PC-3 (cell line): ENCODE data around the gene FH. TPM values are rescaled to one million over a fixed set of nuclear protein-coding genes. Genes with fewer than 3 reads are reported as not detected.

Experiments
- ATAC-seq: fragments of 200-7000 bp; cut with Tn5 transposase; 2 replicates; pipeline ENCODE4 v1.9.1; 2020; ENCODE audit warnings: mild to moderate bottlenecking, moderate library complexity
- BruUV-seq: library from RNA; stranded (reverse); fragments of 400-500 nt; replicated peaks from 2 replicates; lab custom pipeline; 2021; lab: Mats Ljungman, UMichigan
- CTCF ChIA-PET: fragments of 300-600 bp; sonication (Branson Sonifier 250); formaldehyde crosslinking; loops from one replicate; lab custom pipeline; 2022; ENCODE audit warnings: antibody characterized with exemption; lab: Charles Lee
- POLR2A ChIA-PET: fragments of 300-600 bp; sonication (Branson Sonifier 250); formaldehyde crosslinking; loops from one replicate; lab custom pipeline; 2022; ENCODE audit warnings: antibody characterized with exemption; ENCODE audit not compliant: unreplicated experiment; lab: Charles Lee
- DNase-seq: peaks from one replicate; pipeline ENCODE4 v3.0.0-alpha.2; 2015
- H2AFZ ChIP-seq: fragments of 300-600 bp; sonication (generic); 2 replicates; pipeline ENCODE4 v1.6.0; 2016; ENCODE audit warnings: antibody characterized with exemption, low read length
- H3F3A ChIP-seq: fragments of 300-600 bp; sonication (generic); one replicate; pipeline ENCODE4 v1.6.0; 2017; ENCODE audit warnings: antibody characterized with exemption, low read length, control low read depth, mild to moderate bottlenecking; ENCODE audit not compliant: unreplicated experiment
- H3K27ac ChIP-seq: fragments of 300-600 bp; sonication (generic); 2 replicates; pipeline ENCODE4 v1.5.1; 2016; ENCODE audit warnings: mild to moderate bottlenecking, low read length
- H3K27me3 ChIP-seq: fragments of 300-600 bp; sonication (generic); 2 replicates; pipeline ENCODE4 v1.6.1; 2016; ENCODE audit warnings: low read length, mixed read lengths
- H3K36me3 ChIP-seq: fragments of 300-600 bp; sonication (generic); 2 replicates; pipeline ENCODE4 v1.6.1; 2016; ENCODE audit warnings: low read depth, mixed run types, low read length, mixed read lengths
- H3K4me1 ChIP-seq: fragments of 300-600 bp; sonication (generic); 2 replicates; pipeline ENCODE4 v1.5.1; 2016; ENCODE audit warnings: low read length; ENCODE audit not compliant: insufficient read depth
- H3K4me2 ChIP-seq: fragments of 300-600 bp; sonication (generic); 2 replicates; pipeline ENCODE4 v1.6.0; 2016; ENCODE audit warnings: low read length
- H3K4me3 ChIP-seq: fragments of 300-600 bp; sonication (generic); 2 replicates; pipeline ENCODE4 v1.5.1; 2016; ENCODE audit warnings: mild to moderate bottlenecking, low read length, mixed read lengths
- H3K79me2 ChIP-seq: fragments of 300-600 bp; sonication (generic); 2 replicates; pipeline ENCODE4 v1.6.1; 2017; ENCODE audit warnings: low read length, mixed read lengths
- H3K9ac ChIP-seq: fragments of 300-600 bp; sonication (generic); 2 replicates; pipeline ENCODE4 v1.6.0; 2016; ENCODE audit warnings: mild to moderate bottlenecking, low read length
- H3K9me2 ChIP-seq: fragments of 300-600 bp; sonication (generic); replicated peaks from 2 replicates; pipeline ENCODE4 v1.6.1; 2016; ENCODE audit warnings: mixed run types, low read length, mixed read lengths
- H3K9me3 ChIP-seq: fragments of 300-600 bp; sonication (generic); 2 replicates; pipeline ENCODE4 v1.6.1; 2016; ENCODE audit warnings: low read length, mixed read lengths
- H4K20me1 ChIP-seq: fragments of 300-600 bp; sonication (generic); 2 replicates; pipeline ENCODE4 v1.6.1; 2016; ENCODE audit warnings: low read length, mixed read lengths
- CTCF ChIP-seq: fragments of 300-600 bp; sonication (generic); conservative IDR thresholded peaks from 2 replicates; pipeline ENCODE4 v1.5.1; 2017; ENCODE audit warnings: antibody characterized with exemption, low read depth, mild to moderate bottlenecking, low read length
- EZH2 ChIP-seq: fragments of 300-600 bp; sonication (generic); IDR thresholded peaks from one replicate; pipeline ENCODE4 v1.6.1; 2017; ENCODE audit warnings: antibody characterized with exemption, mild to moderate bottlenecking, low read length; ENCODE audit not compliant: unreplicated experiment
- EZH2phosphoT487 ChIP-seq: fragments of 300-600 bp; sonication (generic); IDR thresholded peaks from 2 replicates; pipeline ENCODE4 v1.6.1; 2018; ENCODE audit warnings: mild to moderate bottlenecking, antibody characterized with exemption, low read length, borderline replicate concordance
- intact Hi-C: fragments of 100-400 bp; cut with micrococcal nuclease; formaldehyde crosslinking; loops from 2 replicates; pipeline ENCODE4 v1.9.0; 2023
- total RNA-seq: library from RNA; depleted of rRNA; stranded (reverse); fragments of >200 nt; gene quantifications from 2 replicates; pipeline ENCODE4 v1.2.3, GENCODE V29; 2014

FH gene
- total RNA-seq, 1 experiment from 2014 or later = 201 TPM

- no peaks in the 10 kb centered on the region for H3K27me3 ChIP-seq
- no peak overlapping the region for H3K9ac ChIP-seq
- H3K9me2 ChIP-seq = no peaks in the 10 kb centered on the region
- no peaks in the 10 kb centered on the region for H3K36me3 ChIP-seq
- H3K79me2 ChIP-seq = no peaks in the 10 kb centered on the region
- no peak for DNase-seq
- no peak overlapping the region for H3K4me3 ChIP-seq
- no peaks in the 10 kb centered on the region for H3K9me3 ChIP-seq
- ChIA-PET CTCF (interaction anchor here (0.6 kb wide), 1 partner anchor 1331 kb away, joined by 3 read pairs; no protein-coding TSS in a partner anchor), POLR2A (no interaction called here)
- no peak for TF ChIP-seq EZH2phosphoT487
- no peaks in the 10 kb centered on the region for H4K20me1 ChIP-seq
- H2AFZ ChIP-seq = no peak overlapping the region
- no peak overlapping the region for H3K27ac ChIP-seq
- H3K4me2 ChIP-seq = no peak overlapping the region
- no peak for ATAC-seq
- BruUV-seq = no TSS peak
- H3K4me1 ChIP-seq = peaks cover 32% of the 10 kb centered on the region
- intact Hi-C loops = loop anchor here (5.0 kb wide), 1 partner anchor 601 kb away; no protein-coding TSS in a partner anchor
- H3F3A ChIP-seq = no peaks in the 10 kb centered on the region
Observed at GRCh38 chr1:241488739-241489138, 30.8 kb downstream of the FH start.

GRCh38 chr1:241485554-241485992 lies 34.0 kb downstream of the FH start:
- POLR2A ChIA-PET = no interaction called here
- CTCF ChIA-PET = interaction anchor here (0.6 kb wide), 3 partner anchors 175 to 504 kb away, joined by 3 to 4 read pairs (median 3); no protein-coding TSS in a partner anchor
- H3K9ac ChIP-seq = no peak overlapping the region
- no peak overlapping the region for H3K4me3 ChIP-seq
- no peaks in the 10 kb centered on the region for H3K79me2 ChIP-seq
- H3K36me3 ChIP-seq = no peaks in the 10 kb centered on the region
- intact Hi-C loops = loop anchor here (2.0 to 5.0 kb wide), 2 partner anchors 519 to 598 kb away; no protein-coding TSS in a partner anchor
- ATAC-seq (peak; percentile 18; the same call in 1 of the 2 replicates), DNase-seq (peak; percentile 73)
- no peak overlapping the region for H2AFZ ChIP-seq
- H3K4me2 ChIP-seq = peak overlapping the region; percentile 10
- peaks cover 11% of the 10 kb centered on the region for H3F3A ChIP-seq
- no peaks in the 10 kb centered on the region for H3K27me3 ChIP-seq
- H4K20me1 ChIP-seq = no peaks in the 10 kb centered on the region
- BruUV-seq = no TSS peak
- no peaks in the 10 kb centered on the region for H3K9me2 ChIP-seq
- TF ChIP-seq CTCF (peak; percentile 97), EZH2 (no peak)
- H3K4me1 ChIP-seq = peaks cover 58% of the 10 kb centered on the region
- H3K27ac ChIP-seq = no peak overlapping the region; the same call in 1 of the 2 replicates
- no peaks in the 10 kb centered on the region for H3K9me3 ChIP-seq

- peak; percentile 49 for DNase-seq
- Histone ChIP-seq H3K36me3 (no peaks in the 10 kb centered on the region), H3F3A (peaks cover 11% of the 10 kb centered on the region), H3K27ac (no peak overlapping the region), H2AFZ (no peak overlapping the region), H3K4me3 (no peak overlapping the region), H3K27me3 (no peaks in the 10 kb centered on the region), H3K9me2 (no peaks in the 10 kb centered on the region), H3K9me3 (no peaks in the 10 kb centered on the region), H3K9ac (no peak overlapping the region), H3K4me1 (peaks cover 58% of the 10 kb centered on the region), H3K4me2 (no peak overlapping the region), H4K20me1 (no peaks in the 10 kb centered on the region), H3K79me2 (no peaks in the 10 kb centered on the region)
- CTCF ChIA-PET = interaction anchor here (0.6 kb wide), 3 partner anchors 408 to 505 kb away, joined by 3 to 4 read pairs (median 3); no protein-coding TSS in a partner anchor
- TF ChIP-seq EZH2phosphoT487 = no peak
- TF ChIP-seq CTCF = no peak
- TF ChIP-seq EZH2 = no peak
- POLR2A ChIA-PET = no interaction called here
- BruUV-seq = no TSS peak
- no peak for ATAC-seq
- intact Hi-C loops = loop anchor here (2.0 to 5.0 kb wide), 2 partner anchors 518 to 598 kb away; no protein-coding TSS in a partner anchor
Observed at GRCh38 chr1:241485145-241485544, 34.4 kb downstream of the FH start.
